ENCODE measurements around the gene ZNF646.

DNA sequence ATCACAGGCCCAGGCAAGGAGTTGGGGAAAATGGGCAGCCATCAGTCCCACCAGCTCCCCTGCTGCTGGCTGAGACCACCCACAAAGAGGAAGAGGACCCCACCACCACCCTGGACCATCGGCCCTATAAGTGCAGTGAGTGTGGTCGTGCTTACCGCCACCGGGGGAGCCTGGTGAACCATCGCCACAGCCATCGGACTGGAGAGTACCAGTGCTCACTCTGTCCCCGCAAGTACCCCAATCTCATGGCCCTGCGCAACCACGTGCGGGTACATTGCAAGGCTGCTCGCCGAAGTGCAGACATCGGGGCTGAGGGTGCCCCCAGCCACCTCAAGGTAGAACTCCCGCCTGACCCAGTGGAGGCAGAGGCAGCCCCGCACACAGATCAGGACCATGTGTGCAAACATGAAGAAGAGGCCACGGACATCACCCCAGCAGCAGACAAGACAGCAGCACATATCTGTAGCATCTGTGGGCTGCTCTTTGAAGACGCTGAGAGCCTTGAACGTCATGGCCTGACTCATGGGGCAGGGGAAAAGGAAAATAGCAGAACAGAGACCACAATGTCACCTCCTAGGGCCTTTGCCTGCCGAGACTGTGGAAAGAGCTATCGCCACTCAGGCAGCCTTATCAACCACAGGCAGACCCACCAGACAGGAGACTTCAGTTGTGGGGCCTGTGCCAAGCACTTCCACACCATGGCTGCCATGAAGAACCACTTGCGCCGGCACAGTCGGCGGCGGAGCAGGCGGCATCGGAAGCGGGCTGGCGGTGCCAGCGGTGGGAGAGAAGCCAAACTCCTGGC lies 3.6 kb downstream of the ZNF646 start:
- TF ChIP-seq CTCF (IDR thresholded peaks at IDR 0.05; ENCODE audit: insufficient read depth, low read length, poor library complexity, severe bottlenecking), result no peak
- no peak for TF ChIP-seq EZH2phosphoT487 (conservative IDR thresholded peaks at IDR 0.05; ENCODE audit: low read length)

Data from SU-DHL-6 (cell line).